Mononuclear cell (primary cell): ENCODE results near the gene DSCAML1. TPM values are rescaled to one million over a fixed set of nuclear protein-coding genes. Genes with fewer than 3 reads are reported as not detected.

Source experiments
- H3K27me3 ChIP-seq: 2 replicates; pipeline ENCODE4 v1.6.0; 2011; ENCODE audit warnings: low read length, control low read depth; ENCODE audit not compliant: insufficient read depth
- H3K4me1 ChIP-seq: 2 replicates; pipeline ENCODE4 v1.5.1; 2011; ENCODE audit warnings: mild to moderate bottlenecking, low read length, control low read depth; ENCODE audit not compliant: insufficient read depth
- H3K4me3 ChIP-seq: 2 replicates; pipeline ENCODE4 v1.5.1; 2011; ENCODE audit warnings: mild to moderate bottlenecking, low read length, moderate library complexity
- H3K9me3 ChIP-seq: 2 replicates; pipeline ENCODE4 v1.5.1; 2011; ENCODE audit warnings: low read depth, mild to moderate bottlenecking, control low read depth, low read length
- total RNA-seq: library from RNA; depleted of rRNA; stranded (reverse); fragments of >200 nt; gene quantifications from one replicate; pipeline ENCODE4 v1.2.3, GENCODE V29; 2012

The DSCAML1 gene
- total RNA-seq, 1 donor = 0.84 TPM

- Histone ChIP-seq H3K4me3 (no peak overlapping the region), H3K9me3 (no peaks in the 10 kb centered on the region), H3K4me1 (no peaks in the 10 kb centered on the region), H3K27me3 (no peaks in the 10 kb centered on the region)
These were observed 91.2 kb downstream of the DSCAML1 start for GRCh38 chr11:117705866-117706265.

- H3K4me3 ChIP-seq = no peak overlapping the region
- H3K4me1 ChIP-seq = no peaks in the 10 kb centered on the region
- H3K9me3 ChIP-seq = no peaks in the 10 kb centered on the region
- H3K27me3 ChIP-seq = no peaks in the 10 kb centered on the region
These were observed 92.5 kb downstream of the DSCAML1 start for GRCh38 chr11:117704395-117705100.

DNA sequence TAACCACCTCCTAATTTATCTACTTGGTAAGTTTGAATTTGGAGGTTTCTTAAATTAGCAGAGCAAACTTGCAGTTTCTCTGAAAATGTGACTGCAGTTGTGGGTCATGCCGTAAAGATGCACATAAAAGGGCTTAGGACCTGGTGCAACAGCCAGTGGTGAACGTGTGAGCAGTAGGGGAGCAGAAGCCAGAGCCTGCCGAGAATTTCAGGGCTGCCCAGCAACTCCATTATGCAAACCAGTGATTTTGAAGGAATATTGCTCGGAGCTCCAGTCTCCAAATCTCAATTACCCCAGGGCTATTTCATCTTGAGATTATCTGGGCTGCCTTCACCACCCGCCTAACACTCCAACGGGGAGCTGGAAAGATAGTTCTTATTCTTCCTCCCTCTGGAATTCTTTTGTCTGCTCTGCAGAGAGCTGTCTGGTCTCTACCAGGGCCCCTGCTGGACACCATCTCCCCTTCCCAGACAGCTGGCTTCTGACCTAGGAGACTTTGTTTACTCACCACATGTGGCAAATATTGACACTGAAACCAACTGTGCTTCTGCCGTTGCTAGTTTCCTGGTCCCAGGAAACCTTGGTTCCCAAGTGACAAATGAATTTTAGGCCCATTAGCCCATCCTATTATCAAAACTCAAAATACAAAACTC is 93.9 kb downstream of the DSCAML1 start:
- no peak overlapping the region for H3K4me3 ChIP-seq
- no peaks in the 10 kb centered on the region for H3K9me3 ChIP-seq
- no peaks in the 10 kb centered on the region for H3K27me3 ChIP-seq
- H3K4me1 ChIP-seq = no peaks in the 10 kb centered on the region

DNA sequence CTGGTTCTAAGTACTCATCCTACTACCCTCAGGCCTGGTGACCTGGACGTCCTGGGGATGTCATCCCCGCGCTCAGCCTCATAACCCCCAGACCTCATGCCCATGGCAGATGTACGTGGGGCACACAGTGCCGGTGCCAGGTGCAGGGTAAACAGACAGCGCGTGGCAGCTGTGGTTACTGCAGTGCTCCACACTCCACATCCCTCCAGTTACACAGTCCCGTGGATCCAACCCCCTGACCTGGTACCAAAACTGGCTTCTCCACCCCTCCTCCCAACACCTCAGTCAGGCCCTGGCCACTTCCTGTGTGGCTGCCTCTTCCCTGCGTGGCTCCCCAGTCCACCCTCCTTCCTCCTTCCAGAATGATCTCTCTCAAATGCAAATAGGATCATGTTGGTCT is 95.2 kb downstream of the DSCAML1 start:
- Histone ChIP-seq H3K4me3 (no peak overlapping the region), H3K9me3 (no peaks in the 10 kb centered on the region)

GRCh38 chr11:117700551-117700950 is 96.5 kb downstream of the DSCAML1 start:
- no peaks in the 10 kb centered on the region for H3K9me3 ChIP-seq
- H3K27me3 ChIP-seq = no peaks in the 10 kb centered on the region
- H3K4me1 ChIP-seq = no peaks in the 10 kb centered on the region
- H3K4me3 ChIP-seq = no peak overlapping the region

More for the DNA sequence above, 95.2 kb downstream of the DSCAML1 start:
- Histone ChIP-seq H3K27me3 (no peaks in the 10 kb centered on the region), H3K4me1 (no peaks in the 10 kb centered on the region)

GRCh38 chr11:117697319-117697718 is 99.7 kb downstream of the DSCAML1 start:
- H3K9me3 ChIP-seq = no peaks in the 10 kb centered on the region
- H3K4me3 ChIP-seq = no peak overlapping the region
- H3K4me1 ChIP-seq = no peaks in the 10 kb centered on the region
- no peaks in the 10 kb centered on the region for H3K27me3 ChIP-seq

DNA sequence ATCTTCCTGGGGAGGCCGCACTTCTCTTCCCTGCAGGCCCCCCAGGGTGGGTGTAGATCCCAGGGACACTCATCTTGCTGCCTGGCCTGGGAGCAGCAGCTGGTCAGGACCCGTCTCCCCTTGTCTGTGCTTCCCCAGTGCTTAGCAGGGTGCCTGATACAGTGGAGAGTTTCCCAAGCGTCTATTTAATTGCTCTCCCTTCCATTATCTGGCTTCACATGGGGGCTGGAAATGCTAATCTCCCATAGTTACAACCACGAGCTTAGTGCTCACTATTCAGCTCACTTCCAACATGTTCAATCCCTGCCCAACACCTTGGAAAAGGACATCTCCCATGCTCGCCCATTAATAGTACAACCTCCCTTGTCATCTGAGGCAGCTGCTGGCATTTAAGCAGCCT is 100.5 kb downstream of the DSCAML1 start:
- no peaks in the 10 kb centered on the region for H3K9me3 ChIP-seq
- no peak overlapping the region for H3K4me3 ChIP-seq
- H3K4me1 ChIP-seq = no peaks in the 10 kb centered on the region
- no peaks in the 10 kb centered on the region for H3K27me3 ChIP-seq

- H3K4me3 ChIP-seq = no peak overlapping the region
- H3K27me3 ChIP-seq = no peaks in the 10 kb centered on the region
- no peaks in the 10 kb centered on the region for H3K4me1 ChIP-seq
- H3K9me3 ChIP-seq = no peaks in the 10 kb centered on the region
These were observed 103.7 kb downstream of the DSCAML1 start for GRCh38 chr11:117693344-117693743.

DNA sequence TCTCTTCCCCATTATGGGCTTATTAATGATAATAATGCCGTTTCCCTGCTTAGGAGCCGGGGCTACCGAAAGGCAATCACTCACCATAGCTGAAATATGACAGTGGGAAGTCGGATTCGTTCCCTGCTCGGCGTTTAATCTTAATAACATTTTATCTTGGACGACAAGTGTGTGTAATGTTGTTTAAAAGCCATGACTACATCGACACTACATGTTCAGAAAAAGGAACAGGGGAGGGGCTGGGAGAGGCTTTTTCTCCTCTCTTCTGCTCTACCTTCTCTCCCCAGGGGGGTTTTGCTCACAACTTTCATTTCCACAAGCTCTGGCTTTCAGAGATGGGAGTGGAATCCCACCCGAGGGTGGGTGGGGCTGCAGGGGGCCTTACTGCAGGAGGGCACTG is 105.5 kb downstream of the DSCAML1 start:
- Histone ChIP-seq H3K27me3 (no peaks in the 10 kb centered on the region), H3K9me3 (no peaks in the 10 kb centered on the region), H3K4me3 (no peak overlapping the region), H3K4me1 (no peaks in the 10 kb centered on the region)

- Histone ChIP-seq H3K4me3 (no peak overlapping the region), H3K9me3 (no peaks in the 10 kb centered on the region), H3K27me3 (no peaks in the 10 kb centered on the region)
These were observed 105.8 kb downstream of the DSCAML1 start for GRCh38 chr11:117691218-117691514.

GRCh38 chr11:117690484-117691217 is 106.4 kb downstream of the DSCAML1 start:
- Histone ChIP-seq H3K9me3 (no peaks in the 10 kb centered on the region), H3K4me3 (no peak overlapping the region), H3K27me3 (no peaks in the 10 kb centered on the region), H3K4me1 (no peaks in the 10 kb centered on the region)

More at GRCh38 chr11:117691218-117691514, 105.8 kb downstream of the DSCAML1 start:
- H3K4me1 ChIP-seq = no peaks in the 10 kb centered on the region

GRCh38 chr11:117688255-117688797 is 108.7 kb downstream of the DSCAML1 start:
- no peaks in the 10 kb centered on the region for H3K9me3 ChIP-seq
- no peaks in the 10 kb centered on the region for H3K4me1 ChIP-seq
- H3K4me3 ChIP-seq = no peak overlapping the region
- H3K27me3 ChIP-seq = no peaks in the 10 kb centered on the region

DNA sequence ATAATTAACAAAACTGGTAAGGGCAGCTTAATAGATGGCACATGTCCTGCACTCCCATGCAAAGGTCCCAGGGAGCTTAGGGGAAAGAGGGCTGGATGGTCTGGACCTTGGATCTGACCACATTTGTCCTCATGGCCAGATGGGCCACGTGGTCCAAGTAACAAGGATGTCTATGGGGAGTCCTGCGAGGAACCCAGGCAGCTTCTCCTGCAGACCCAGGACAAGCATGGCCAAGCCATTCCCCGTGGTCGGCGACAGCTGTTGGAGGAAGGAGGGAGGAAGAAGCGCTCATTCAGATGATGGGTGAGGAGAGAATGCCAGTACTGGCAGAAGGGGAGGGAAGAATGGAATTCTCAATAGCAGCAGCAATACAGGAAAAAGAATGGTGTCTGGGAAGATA is 109.2 kb downstream of the DSCAML1 start:
- no peaks in the 10 kb centered on the region for H3K27me3 ChIP-seq
- H3K4me1 ChIP-seq = no peaks in the 10 kb centered on the region
- H3K9me3 ChIP-seq = no peaks in the 10 kb centered on the region
- no peak overlapping the region for H3K4me3 ChIP-seq

GRCh38 chr11:117686711-117687110 is 110.3 kb downstream of the DSCAML1 start:
- no peaks in the 10 kb centered on the region for H3K27me3 ChIP-seq
- no peaks in the 10 kb centered on the region for H3K4me1 ChIP-seq
- H3K9me3 ChIP-seq = no peaks in the 10 kb centered on the region
- H3K4me3 ChIP-seq = no peak overlapping the region

DNA sequence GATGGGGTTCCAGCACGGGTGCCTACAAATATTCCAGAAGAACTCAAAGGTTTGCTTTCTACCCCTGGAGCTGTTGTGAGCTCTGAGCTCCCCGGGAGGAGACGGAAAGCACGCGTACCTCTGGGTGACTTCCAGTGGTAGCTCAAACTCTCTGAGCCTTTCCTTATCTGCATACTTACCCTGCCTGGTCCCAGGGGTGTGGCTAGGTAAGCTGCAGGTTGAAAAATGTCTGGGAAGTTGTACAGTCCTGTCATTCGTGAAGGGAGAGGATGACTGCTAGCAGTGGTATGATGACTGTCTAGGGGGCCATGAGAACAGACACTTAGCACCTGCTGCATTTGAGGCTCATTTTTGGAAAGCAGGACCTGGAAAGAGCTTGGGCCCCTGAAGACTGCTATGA is 111.5 kb downstream of the DSCAML1 start:
- Histone ChIP-seq H3K4me3 (no peak overlapping the region), H3K27me3 (no peaks in the 10 kb centered on the region), H3K9me3 (no peaks in the 10 kb centered on the region), H3K4me1 (no peaks in the 10 kb centered on the region)
